GM21423 (cell line): ENCODE data around the gene AJUBA.
"Not testable (repeated sequence)": the region's sequence is repeated elsewhere in the genome, so short reads cannot be mapped to it uniquely, and the experiment has no call there.

ENCODE experiments used
- ATAC-seq: cut with Tn5 transposase; IDR thresholded peaks from one replicate; pipeline ENCODE4 v1.9.1; 2021; ENCODE audit warnings: mild to moderate bottlenecking, moderate library complexity; ENCODE audit not compliant: unreplicated experiment

Gene AJUBA

GRCh38 chr14:22982477-22983245 is at the start of gene AJUBA:
AJUBA (minus strand) TSS chr14:22982551; CDS start chr14:22982266, 285 bp downstream.
- ATAC-seq: no peak

- no peak for ATAC-seq
Measured at GRCh38 chr14:23030936-23031335, 48.6 kb upstream of the AJUBA start.

- no peak for ATAC-seq
Measured at GRCh38 chr14:23028799-23029198, 46.4 kb upstream of the AJUBA start.

- no peak for ATAC-seq
Measured at GRCh38 chr14:23025151-23025814, 42.9 kb upstream of the AJUBA start.

- ATAC-seq: no peak
Measured at GRCh38 chr14:23024612-23025075, 42.3 kb upstream of the AJUBA start.

- ATAC-seq: no peak
Measured at GRCh38 chr14:23023795-23024152, 41.4 kb upstream of the AJUBA start.

- no peak for ATAC-seq
Measured at GRCh38 chr14:23023022-23023794, 40.9 kb upstream of the AJUBA start.

GRCh38 chr14:23021889-23022442 is 39.6 kb upstream of the AJUBA start:
- no peak for ATAC-seq

- no peak for ATAC-seq
Measured at GRCh38 chr14:23021434-23021833, 39.1 kb upstream of the AJUBA start.

- no peak for ATAC-seq
Measured at GRCh38 chr14:23020143-23021128, 38.1 kb upstream of the AJUBA start.

- ATAC-seq: no peak
Measured at GRCh38 chr14:23018107-23018506, 35.8 kb upstream of the AJUBA start.

GRCh38 chr14:23017091-23017490 is 34.7 kb upstream of the AJUBA start:
- no peak for ATAC-seq

- ATAC-seq: no peak
Measured at GRCh38 chr14:23015618-23016017, 33.3 kb upstream of the AJUBA start.

GRCh38 chr14:23013749-23014054 is 31.4 kb upstream of the AJUBA start:
- not testable (repeated sequence) for ATAC-seq

GRCh38 chr14:23013054-23013748 is 30.9 kb upstream of the AJUBA start:
- ATAC-seq: no peak

- peak; percentile 33 for ATAC-seq
Measured at GRCh38 chr14:23009939-23010726, 27.8 kb upstream of the AJUBA start, which contains the start of gene C14orf93. C14orf93 (minus strand) TSS chr14:23010143; CDS start chr14:22999023, 11,120 bp downstream.

GRCh38 chr14:23009483-23009938 is 27.2 kb upstream of the AJUBA start:
- no peak for ATAC-seq

- no peak for ATAC-seq
Measured at GRCh38 chr14:23008831-23009230, 26.5 kb upstream of the AJUBA start.
